Colonic mucosa (tissue), 4 donors: ENCODE results near the gene GHDC. TPM values are rescaled to one million over a fixed set of nuclear protein-coding genes. Genes with fewer than 3 reads are reported as not detected.

ENCODE experiments used
- DNase-seq: peaks from one replicate; pipeline ENCODE4 v3.0.0-alpha.2; 2020
- H3K27ac ChIP-seq: fragments of 200-600 bp; one replicate; pipeline ENCODE4 v1.8.0; 2021
- H3K27me3 ChIP-seq: fragments of 200-600 bp; one replicate; pipeline ENCODE4 v1.8.0; 2021
- H3K36me3 ChIP-seq: fragments of 200-600 bp; one replicate; pipeline ENCODE4 v1.8.0; 2021
- H3K4me1 ChIP-seq: fragments of 200-600 bp; one replicate; pipeline ENCODE4 v1.8.0; 2021; ENCODE audit warnings: mild to moderate bottlenecking
- H3K4me3 ChIP-seq: fragments of 200-600 bp; one replicate; pipeline ENCODE4 v1.8.0; 2021
- H3K9ac ChIP-seq, 2 donors: one replicate each; pipeline ENCODE4 v1.7.0; 2013; ENCODE audit warnings: control low read depth in 2 of 2, low read depth in 2 of 2, low read length in 2 of 2
- H3K9me3 ChIP-seq: fragments of 200-600 bp; one replicate; pipeline ENCODE4 v1.8.0; 2021
- CTCF ChIP-seq: fragments of 200-600 bp; IDR thresholded peaks from one replicate; pipeline ENCODE4 v1.8.0; 2022; ENCODE audit warnings: antibody characterized with exemption, mild to moderate bottlenecking
- intact Hi-C: fragments of 100-400 bp; cut with DNase I; formaldehyde crosslinking; loops from one replicate; pipeline ENCODE4 v1.14.1; 2022
- total RNA-seq, 2 donors: library from RNA; stranded (reverse); fragmentation: NEBNext Ultra II Directional in 1 of 2; extraction: Animal tissue kit (Norgen Biotek cat#: 25700) in 1 of 2; gene quantifications; one replicate each; pipeline ENCODE4 v1.2.1, GENCODE V29; 2021
- donor health status: healthy.
- donor health status: DM: no; HTN: no; CAD: no.
- donor health status: DM: no; HTN: no; CAD: no.

Gene GHDC
- total RNA-seq, 2 donors from 2014 or later = 20.6 to 23.0 TPM

- H3K4me3 ChIP-seq = peak overlapping the region; percentile 51
- no peaks in the 10 kb centered on the region for H3K9me3 ChIP-seq
- TF ChIP-seq CTCF = peak; percentile 84
- intact Hi-C loops = no loop called here
- H3K4me1 ChIP-seq = peaks cover 27% of the 10 kb centered on the region
- no peaks in the 10 kb centered on the region for H3K36me3 ChIP-seq
- peak overlapping the region; percentile 43 to 62 for H3K9ac ChIP-seq
- H3K27ac ChIP-seq = peak overlapping the region; percentile 84
- peaks cover 16% of the 10 kb centered on the region for H3K27me3 ChIP-seq
- peak; percentile 76 for DNase-seq
Observed at GRCh38 chr17:42183741-42184711, 10.3 kb downstream of the GHDC start.

- no peaks in the 10 kb centered on the region for H3K36me3 ChIP-seq
- H3K4me1 ChIP-seq = peaks cover 27% of the 10 kb centered on the region
- peak overlapping the region; percentile 84 for H3K27ac ChIP-seq
- H3K9ac ChIP-seq = peak overlapping the region; percentile 43 to 62
- intact Hi-C loops = no loop called here
- H3K27me3 ChIP-seq = peaks cover 16% of the 10 kb centered on the region
- DNase-seq = peak; percentile 62
- no peaks in the 10 kb centered on the region for H3K9me3 ChIP-seq
- peak overlapping the region; percentile 51 for H3K4me3 ChIP-seq
- no peak for TF ChIP-seq CTCF
Observed at GRCh38 chr17:42182927-42183734, 11.2 kb downstream of the GHDC start.

GRCh38 chr17:42181851-42182207 is 12.5 kb downstream of the GHDC start:
- Histone ChIP-seq H3K9ac (no peak overlapping the region), H3K9me3 (no peaks in the 10 kb centered on the region), H3K27ac (no peak overlapping the region), H3K4me1 (peaks cover 27% of the 10 kb centered on the region), H3K27me3 (peaks cover 16% of the 10 kb centered on the region), H3K4me3 (no peak overlapping the region), H3K36me3 (no peaks in the 10 kb centered on the region)
- no peak for DNase-seq
- TF ChIP-seq CTCF = no peak
- intact Hi-C loops = no loop called here

GRCh38 chr17:42180922-42181850 is 13.1 kb downstream of the GHDC start, which contains the start of gene KCNH4:
Gene KCNH4 (minus strand): TSS chr17:42181142. CDS start chr17:42180945, 197 bp downstream.
- DNase-seq = peak; percentile 74
- Histone ChIP-seq H3K36me3 (no peaks in the 10 kb centered on the region), H3K4me1 (peaks cover 27% of the 10 kb centered on the region), H3K9me3 (no peaks in the 10 kb centered on the region), H3K27ac (no peak within 1 kb of the TSS), H3K9ac (no peak within 1 kb of the TSS), H3K4me3 (peak within 1 kb of the TSS; percentile 30), H3K27me3 (peaks cover 16% of the 10 kb centered on the region)
- intact Hi-C loops = no loop called here
- peak; percentile 41 for TF ChIP-seq CTCF
